Activated CD4-positive, alpha-beta T cell treated with anti-CD3 and anti-CD28 coated beads, Interleukin-2, amount 50 U/mL, for 4 hours (primary cell): ENCODE measurements around the gene IFNGR2.
A peak's percentile ranks its signal among the peaks of the same experiment; 100 is the strongest.
"Not testable (repeated sequence)": the region's sequence is repeated elsewhere in the genome, so short reads cannot be mapped to it uniquely, and the experiment has no call there.

ENCODE experiments used
- DNase-seq, 2 experiments: peaks; one replicate each; pipeline ENCODE4 v3.0.0-alpha.2; 2020

IFNGR2 gene

DNA sequence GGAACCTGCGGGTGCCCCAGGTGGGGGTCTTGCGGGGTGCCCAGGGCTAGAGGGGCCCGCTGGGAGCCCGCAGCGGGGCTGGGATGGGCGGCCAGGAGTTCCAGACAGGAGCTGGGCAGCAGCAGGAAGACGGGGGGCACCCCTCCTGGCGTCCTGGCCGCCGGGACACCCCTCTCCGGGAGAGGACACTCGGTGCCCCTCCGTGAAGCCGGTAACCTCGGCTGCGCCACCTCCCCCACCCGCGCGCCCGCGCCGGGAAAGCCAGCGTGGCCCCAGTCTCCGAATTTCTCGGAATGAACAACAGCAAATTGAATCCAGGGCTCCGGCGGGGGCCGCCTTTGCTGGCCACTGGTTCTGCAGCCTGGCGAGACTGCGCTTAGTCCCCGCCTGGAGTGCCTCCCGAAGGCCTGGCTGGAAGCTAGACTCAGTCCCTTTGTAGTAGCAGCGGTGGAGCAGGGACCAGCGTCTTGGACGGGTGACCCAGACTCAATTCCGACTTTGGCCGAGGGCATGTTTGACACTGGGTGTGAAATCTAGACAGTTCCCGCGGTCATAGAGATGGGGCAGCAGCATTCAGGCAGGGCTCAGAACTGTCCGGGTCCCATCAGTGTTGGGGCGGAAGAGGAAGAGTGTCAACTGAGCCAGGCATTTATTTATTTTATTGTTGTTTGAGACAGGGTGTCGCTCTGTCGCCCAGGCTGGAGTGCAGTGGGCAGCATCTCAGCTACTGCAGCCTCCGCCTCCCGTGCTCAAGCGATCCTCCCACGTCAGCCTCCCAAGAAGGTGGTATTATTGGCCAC lies 773 bp downstream of the IFNGR2 start:
- no peak for DNase-seq

DNA sequence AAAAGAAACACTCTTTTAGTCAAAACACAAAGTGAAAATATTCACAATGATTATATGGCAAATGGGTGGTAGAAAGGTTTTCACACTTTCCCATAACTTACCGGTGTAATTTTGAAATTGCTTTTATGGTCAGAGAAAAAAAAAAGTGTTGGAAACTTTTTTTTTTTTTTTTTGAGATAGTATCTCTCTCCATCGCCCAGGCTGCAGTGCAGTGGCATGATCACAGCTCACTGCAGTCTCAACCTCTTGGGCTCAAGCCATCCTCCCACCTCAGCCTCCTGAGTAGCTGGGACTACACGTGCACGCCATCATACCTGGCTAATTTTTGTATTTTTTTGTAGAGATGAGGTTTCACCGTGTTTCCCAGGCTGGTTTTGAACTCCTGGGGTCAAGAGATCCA lies 3.3 kb downstream of the IFNGR2 start:
- DNase-seq = no peak

DNA sequence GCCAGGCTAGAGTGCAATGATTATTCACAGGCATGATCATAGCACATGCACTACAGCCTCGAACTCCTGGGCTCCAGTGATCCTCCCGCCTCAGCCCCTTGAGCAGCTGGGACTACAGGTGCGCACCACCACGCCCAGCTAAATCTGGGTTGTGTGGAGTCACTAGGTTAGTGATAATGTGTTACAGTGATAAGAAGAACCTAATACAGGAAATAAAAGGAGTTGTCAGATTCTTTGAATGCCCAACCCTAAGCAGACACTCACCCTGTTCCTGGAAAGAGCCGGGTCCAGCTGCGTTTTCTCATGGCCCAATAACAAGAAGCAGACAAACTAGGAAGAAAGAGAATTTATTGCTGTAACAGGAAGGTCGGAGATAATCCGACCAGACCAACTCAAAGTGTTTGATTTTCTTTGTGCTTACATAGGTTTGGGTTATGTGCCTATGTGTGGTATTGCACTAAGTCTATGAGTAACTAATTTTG lies 8.8 kb downstream of the IFNGR2 start:
- no peak for DNase-seq

DNA sequence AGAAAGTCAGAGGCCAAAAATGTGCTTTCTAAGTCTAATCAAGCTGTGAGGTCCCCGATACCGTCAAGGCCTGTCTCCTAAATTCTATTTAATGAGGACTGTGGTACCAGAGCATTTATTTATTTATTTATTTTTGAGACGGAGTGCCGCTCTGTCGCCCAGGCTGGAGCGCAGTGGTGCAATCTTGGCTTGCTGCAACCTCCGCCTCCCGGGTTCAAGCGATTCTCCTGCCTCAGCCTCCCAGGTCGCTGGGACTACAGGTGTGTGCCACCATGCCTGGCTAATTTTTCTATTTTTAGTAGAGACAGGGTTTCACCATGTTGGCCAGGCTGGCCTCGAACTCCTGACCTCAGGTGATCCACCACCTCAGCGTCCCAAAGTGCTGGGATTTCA lies 9.2 kb downstream of the IFNGR2 start:
- not testable (repeated sequence) for DNase-seq

DNA sequence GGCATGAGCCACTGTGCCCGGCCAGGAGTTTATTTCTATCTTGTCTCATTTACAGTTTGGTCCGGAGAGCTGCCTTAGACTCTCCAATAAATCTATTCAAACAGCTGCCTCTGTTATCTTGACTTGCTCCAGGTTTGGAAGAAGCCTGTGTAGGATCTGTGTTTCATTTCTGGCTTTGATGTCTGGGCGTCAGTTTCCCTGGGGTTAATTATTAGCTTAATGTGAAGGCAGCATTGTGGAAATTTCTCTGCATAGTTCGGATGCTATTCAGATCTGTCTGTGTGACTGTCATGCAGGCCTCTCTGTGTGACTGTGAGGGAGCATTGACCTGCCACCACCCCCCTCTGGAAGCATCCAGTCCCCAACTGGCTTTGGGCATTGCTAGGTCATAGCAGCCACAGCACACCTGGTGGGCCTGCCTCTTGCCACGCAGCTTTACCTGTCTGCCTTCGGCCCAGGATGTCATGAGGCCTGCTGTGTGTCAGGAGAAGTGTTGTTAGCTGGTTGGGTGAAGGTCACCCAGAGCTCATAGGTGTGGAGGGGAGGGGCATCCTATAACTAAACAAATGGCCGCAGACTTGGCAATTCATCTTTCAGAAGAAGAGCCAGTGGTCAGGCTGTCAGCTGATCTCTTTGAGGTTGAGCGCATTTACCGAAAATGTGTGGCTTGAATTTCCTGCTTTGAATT lies 9.8 kb downstream of the IFNGR2 start:
- no peak for DNase-seq

DNA sequence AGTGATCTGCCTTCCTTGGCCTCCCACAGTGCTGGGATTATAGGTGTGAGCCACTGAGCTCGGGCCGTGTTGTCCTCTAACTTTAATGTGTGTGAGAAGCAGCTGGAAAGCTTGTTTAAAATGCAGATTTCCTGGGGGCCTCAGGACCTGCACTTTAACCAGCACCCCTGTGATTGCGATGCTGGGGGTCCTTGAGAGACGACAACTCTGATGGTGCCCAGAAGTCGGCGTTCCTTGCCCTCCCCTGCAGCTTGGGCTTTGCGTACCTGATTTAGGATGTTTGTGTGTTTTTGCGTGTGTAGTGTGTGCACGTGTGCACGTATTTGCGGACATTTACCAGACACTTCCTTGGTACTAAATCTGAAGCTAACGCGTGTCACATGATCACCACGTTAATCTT lies 10.9 kb downstream of the IFNGR2 start:
- DNase-seq = no peak

DNA sequence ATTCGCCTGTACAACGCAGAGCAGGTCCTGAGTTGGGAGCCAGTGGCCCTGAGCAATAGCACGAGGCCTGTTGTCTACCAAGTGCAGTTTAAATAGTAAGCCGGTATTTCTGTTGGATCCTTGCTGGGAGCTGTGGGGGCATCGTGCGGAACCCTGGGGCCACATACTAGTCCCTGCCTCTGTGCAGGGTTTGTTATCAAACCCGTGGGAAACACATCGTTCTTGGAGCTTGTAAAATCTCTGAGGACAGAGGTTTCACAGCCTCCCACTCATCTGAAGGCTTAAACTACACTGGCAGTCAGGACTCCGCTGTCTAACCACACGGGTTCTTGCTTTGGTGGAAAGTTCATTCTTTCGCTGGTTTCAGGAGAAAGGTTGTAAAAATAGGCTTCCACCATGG lies 11.7 kb downstream of the IFNGR2 start:
- DNase-seq = no peak

DNA sequence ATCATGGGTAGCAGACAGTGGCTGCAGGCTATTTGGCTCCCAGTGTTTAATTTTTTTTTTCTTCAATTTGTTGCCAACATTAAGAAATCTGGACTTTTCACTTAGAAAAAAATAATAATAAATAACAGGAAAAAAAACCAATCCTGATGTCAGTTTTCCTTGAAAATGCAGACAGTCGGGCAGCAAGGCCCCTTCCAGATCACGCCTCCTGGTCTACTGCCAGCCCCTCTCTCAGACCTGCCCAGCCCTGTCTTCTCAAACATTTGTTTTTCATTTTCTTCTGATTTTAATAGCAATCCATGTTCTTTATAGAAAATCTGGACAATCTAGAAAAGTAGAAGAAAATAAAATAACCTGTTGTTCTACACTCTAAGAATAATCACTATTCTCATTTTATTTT lies 15.5 kb downstream of the IFNGR2 start:
- DNase-seq = no peak

DNA sequence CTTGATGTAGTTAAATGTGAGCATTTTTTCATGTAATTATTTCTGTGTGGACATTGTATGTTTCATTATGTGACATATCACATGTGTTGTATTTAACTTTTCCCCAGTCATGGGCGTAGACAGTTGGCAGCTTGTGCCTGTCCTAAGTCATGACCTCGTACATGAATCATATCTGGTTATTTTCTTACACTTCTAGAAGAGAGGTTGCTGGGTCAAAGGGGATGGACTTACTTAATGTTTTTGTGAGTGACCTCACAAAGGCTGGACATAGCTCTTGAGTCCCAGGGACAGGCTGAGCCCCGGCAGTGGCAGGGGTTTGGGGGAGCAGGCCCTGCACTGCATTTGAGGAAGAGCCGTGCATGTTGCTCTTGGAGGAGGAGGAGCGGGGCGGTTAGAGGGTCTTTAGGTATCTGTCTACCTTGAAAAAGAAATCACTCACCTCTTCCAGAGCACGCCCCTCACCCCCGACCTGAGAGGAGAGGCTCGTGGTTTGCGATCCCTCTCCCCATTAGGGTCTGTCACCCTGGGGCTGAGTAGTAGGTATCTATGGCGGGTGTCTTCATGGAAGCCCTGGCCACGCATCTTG lies 16.4 kb downstream of the IFNGR2 start:
- no peak for DNase-seq

DNA sequence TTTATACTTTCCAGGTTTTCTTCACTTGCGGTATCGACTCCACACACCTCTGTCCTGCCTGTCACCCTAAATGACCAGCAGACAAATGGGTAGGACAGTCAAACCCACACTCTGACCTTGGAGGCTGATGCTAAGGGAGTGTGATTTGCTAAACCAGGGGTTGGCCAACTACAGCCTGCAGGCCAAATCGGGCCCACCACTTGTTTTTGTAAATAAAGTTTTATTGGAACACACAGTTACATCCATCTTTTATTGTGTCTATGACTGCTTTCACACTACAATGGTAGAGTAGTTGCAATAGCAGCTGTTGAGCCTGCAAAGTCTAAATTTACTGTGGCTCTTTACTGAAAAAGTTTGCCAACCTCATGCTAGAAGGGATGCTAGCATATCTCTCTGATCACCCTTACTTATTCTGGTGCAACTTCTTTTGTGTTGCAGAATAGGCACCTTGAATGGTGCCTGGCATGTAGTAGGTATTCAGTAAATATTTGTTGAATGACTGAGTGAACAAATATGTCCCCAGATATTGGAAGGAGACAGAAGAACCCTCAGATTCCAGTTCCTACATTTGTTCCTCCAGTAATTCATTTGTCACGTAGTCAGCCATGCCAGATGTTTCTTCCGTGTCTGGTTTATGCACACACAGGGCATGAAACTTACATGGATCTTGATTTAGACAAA lies 18.6 kb downstream of the IFNGR2 start:
- no peak for DNase-seq

DNA sequence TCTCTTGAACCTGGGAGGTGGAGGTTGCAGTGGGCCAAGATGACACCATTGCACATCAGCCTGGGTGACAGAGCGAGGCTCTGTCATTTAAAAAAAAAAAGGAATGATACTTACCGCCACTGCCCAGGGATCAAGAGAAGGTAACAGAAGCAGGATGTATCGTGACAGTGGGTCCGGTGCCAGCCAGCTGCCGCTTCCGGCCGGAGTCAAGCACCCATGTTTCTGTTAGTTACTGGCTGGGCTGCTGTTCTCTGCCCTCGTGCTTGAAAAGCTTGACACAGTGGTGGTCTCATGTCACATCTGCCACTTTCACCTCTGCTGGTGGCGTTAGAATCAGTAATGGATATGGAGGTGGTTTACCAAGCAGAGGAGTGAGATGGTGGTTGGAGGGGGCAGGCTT lies 21.0 kb downstream of the IFNGR2 start:
- DNase-seq = no peak

DNA sequence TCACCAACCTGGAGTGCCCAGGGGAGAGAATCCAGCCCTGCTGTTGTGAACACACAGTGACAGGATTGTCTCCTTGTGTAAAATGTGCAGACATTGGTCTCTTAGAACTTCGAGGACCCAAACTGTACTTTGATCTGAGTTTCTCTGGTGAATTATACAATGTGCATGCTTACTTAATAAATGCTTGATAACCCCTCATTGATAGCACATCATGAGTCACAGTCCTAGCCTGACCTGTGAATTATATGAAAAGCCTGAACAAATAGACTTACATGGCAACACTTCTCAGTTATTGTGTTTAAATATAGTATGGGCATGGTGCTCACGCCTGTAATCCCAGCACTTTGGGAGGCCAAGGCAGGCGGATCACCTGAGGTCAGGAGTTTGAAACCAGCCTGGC lies 22.6 kb downstream of the IFNGR2 start:
- no peak for DNase-seq

DNA sequence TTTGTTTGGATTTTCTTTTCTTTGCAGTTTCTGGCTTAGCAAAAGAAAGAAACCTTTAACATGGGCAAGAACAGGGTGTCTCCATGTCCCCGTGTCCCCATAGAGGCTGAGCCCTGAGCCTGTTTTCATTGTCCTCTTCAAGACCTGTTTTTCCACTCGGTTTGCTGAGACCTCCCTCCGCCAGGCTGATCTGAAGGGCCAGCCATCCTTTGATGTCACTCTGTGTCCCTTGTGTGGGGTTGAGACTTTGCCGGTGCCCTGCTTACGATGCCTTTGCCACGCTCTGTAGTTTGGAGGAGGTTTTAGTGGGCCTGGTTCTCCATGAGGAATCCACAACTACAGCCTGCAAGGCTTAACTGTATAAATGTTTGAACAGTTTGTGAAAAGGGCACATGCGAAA lies 23.8 kb downstream of the IFNGR2 start:
- DNase-seq = no peak

DNA sequence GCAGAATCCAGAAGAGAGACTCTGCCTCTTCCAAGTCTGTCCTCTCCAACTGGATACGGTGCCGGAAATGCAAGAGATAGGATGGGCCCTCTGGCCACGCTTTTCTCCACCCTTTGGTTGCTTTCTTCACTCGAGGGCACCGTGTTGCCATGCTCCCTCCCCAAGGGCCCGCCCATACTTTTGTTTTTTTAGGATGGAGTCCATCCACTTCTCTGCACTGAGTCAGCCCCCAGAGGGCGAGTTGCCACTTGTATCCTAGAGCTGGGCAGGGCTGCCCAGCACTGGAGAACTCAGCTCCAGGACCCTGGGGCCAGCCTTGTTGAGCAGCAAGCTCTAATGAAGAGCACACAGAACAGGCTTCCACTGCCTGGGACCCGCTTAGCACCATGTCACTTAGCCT lies 25.5 kb downstream of the IFNGR2 start:
- no peak for DNase-seq

DNA sequence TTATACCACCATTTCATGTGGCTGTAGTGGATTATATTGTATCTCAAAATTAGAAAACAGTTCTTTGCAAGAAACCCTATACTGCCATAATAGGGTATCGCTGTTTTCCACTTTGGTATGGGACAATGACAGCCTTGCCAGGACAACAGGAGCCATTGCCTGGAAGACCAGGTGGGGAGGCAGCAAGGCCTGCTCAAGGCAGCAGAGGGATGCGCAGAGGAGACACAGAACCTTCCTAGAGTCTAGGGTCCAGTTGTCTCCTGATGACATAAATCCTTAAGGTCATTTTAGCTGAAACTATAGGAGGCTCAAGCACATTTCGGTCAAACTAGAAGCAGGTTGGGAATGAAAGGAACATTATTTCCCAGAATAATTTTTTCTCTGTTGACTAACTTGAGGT lies 27.6 kb downstream of the IFNGR2 start:
- no peak for DNase-seq

DNA sequence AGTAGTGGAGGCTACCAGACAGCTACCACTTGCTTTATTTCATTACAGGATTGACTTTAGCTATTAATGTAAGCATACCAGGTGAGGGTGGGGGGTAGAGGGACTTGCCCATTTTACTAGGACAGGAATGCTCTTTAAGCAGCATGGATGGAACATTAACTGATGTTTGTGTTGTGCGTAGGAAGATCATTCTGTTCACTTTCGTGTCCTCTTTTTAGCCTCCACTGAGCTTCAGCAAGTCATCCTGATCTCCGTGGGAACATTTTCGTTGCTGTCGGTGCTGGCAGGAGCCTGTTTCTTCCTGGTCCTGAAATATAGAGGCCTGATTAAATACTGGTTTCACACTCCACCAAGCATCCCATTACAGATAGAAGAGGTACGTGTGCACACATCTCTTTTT lies 29.3 kb downstream of the IFNGR2 start:
- no peak for DNase-seq

DNA sequence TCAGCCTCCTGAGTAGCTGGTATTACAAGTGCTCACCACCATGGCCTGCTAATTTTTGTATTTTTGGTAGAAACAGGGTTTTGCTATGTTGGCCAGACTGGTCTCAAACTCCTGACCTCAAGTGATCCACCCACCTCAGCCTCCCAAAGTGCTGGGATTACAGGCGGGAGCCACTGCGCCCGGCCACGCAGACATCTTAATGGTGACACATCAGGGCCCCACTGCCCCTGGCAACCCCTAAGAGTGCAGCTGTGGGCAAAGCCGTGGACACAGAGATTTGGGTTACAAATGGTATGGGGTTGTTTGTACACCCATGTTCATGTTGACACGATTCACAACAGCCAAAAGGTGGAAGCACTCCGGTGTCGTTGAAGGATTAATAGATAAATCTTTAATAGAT lies 29.8 kb downstream of the IFNGR2 start:
- no peak for DNase-seq

DNA sequence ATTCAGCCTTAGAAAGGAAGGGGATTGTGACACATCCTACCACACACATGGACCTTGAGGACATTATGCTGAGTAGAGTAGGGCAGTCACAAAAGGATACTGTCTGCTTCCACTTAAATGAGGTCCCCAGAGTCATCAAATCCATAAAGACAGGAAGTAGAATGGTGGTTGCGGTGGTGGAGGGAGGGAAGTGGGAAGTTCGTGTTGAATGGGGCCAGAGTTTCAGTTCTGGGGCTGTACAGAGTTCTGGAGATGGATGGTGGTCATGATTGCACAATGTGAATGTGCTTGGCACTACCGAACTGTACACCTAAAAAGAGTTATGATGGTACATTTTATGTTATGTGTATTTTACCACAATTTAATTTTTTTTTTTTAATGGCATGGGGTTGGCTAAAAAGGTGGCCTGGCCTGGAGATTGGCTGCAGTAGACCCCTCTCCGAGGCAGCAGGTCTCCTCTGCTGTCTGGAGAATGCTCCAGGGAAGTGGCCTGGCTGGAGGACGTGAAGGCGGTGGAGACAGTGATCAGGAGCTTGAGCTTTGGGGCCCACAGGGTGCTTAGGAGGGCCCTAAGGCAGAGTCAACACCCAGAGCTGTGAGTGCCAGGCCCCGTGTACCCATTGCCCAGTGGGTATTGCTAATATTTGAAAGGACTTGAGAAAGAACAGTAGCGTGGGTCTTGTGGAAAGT lies 30.4 kb downstream of the IFNGR2 start:
- no peak for DNase-seq

DNA sequence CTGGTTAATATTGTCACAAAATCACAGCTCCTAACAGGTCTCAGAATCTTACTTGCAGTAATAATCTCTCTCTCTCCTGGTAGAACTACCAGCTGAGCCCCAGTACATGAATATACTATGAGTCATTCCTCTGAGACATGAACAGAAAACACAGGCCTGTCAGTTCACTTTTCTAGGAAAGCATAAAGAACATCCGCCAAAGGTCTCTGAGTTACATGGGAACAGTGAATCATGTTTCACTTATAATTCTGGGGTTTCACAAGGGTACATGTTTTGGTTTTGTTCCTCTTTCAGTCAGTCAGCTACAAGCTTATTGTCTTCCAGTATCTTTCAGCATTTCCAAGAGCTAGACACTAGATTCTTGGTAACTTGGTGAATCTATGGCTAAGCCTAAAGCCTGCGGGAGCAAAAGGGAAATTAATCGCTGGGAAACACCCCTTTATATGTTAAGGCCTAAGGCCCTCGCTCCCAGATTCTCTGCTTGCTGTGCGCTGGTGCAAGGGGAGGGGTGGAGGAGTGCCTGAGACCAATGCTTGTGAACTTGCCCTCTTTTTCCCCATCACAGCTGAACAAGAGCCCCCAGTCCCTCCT lies 31.7 kb downstream of the IFNGR2 start:
- DNase-seq = peak; percentile 15 to 20

DNA sequence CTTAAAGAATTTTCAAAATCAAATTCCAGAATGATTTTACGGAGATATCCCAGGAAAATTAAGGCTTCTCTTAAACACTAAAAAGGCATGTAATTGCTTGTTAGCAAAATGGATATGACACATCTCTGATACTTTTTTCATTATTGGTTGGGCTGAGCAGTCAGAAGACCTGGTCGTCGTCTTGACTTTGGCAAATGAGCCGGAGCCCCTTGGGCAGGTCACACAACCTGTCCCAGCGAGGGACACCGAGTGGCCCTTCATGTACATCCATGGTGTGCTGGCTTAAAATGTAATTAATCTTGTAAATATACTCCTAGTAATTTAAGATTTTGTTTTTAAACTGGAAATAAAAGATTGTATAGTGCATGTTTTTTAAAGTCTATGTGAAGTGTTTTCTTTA lies 33.9 kb downstream of the IFNGR2 start:
- DNase-seq = no peak

DNA sequence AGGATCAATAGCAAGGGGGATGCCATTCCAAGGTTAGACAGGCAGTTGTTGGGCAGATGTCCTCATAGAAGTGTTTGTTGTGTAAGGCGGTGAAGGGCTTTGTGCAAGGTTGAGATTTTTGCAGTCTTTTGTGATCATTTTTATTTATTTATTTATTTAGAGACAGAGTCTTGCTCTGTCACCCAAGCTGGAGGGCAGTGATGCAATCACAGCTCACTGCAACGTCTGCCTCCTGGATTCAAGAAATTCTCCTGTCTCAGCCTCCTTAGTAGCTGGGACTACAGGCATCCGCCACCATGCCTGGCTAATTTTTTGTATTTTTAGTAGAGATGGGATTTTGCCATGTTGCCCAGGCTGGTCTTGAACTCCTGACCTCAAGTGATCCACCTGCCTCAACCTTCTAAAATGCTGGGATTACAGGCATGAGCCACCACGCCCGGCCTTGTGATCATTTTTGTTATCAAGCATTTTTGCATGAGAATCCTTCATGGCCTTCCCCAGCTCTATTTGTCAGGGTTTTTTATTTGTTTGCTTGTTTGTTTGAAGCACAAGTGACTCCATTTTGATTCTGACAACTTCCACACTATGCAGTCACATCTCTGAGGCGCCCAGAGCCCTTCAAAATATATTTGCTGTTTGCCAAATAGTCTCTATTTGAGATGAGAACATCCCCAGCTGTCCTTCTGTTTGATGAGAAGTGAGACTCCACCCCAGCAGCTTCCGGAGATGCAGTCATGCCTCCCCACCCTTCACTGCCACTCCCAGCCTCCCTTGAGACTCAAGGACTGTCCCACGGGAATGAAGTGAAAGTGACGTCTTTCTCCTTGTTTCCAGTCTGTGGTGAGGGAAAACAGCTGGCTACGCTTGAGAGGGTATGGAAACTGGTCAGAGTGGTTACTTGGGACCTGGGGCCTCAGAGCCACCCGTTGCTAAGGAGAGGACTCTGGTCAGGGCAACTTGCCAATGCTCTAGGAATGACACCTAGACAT lies 38.6 kb downstream of the IFNGR2 start:
- DNase-seq = no peak
